Heart right ventricle (tissue), 16 donors: ENCODE measurements around the gene RBBP6. TPM values are rescaled to one million over a fixed set of nuclear protein-coding genes. Genes with fewer than 3 reads are reported as not detected.

Experiments
- ATAC-seq, 8 donors: fragments of 200-7000 bp; cut with Tn5 transposase; one replicate each; pipeline ENCODE4 v1.9.1; 2020; ENCODE audit warnings: mild to moderate bottlenecking in 8 of 8, moderate library complexity in 8 of 8, moderate number of reproducible peaks in 1 of 8
- DNase-seq, 2 donors: peaks; one replicate each; pipeline ENCODE4 v3.0.0-alpha.2; 2020
- H3K27ac ChIP-seq, 10 donors: fragments of 200-600 bp; sonication (generic) in 2 of 10; one replicate each; pipeline versions ENCODE4 v1.5.0 to v1.8.0; 2020 to 2022; ENCODE audit warnings: mild to moderate bottlenecking in 3 of 10
- H3K27me3 ChIP-seq, 7 donors: fragments of 200-600 bp; one replicate each; pipeline ENCODE4 v1.8.0; 2021 to 2022; ENCODE audit warnings: mild to moderate bottlenecking in 2 of 7
- H3K36me3 ChIP-seq, 9 donors: fragments of 200-600 bp; sonication (generic) in 1 of 9; one replicate each; pipeline versions ENCODE4 v1.5.0 to v1.8.0; 2020 to 2022; ENCODE audit warnings: mild to moderate bottlenecking in 2 of 9
- H3K4me1 ChIP-seq, 9 donors: fragments of 200-600 bp; sonication (generic) in 1 of 9; one replicate each; pipeline versions ENCODE4 v1.5.0 to v1.8.0; 2020 to 2022; ENCODE audit warnings: mild to moderate bottlenecking in 4 of 9
- H3K4me3 ChIP-seq, 10 donors: fragments of 200-600 bp; sonication (generic) in 2 of 10; one replicate each; pipeline versions ENCODE4 v1.5.0 to v1.8.0; 2020 to 2022; ENCODE audit warnings: mild to moderate bottlenecking in 7 of 10, moderate library complexity in 2 of 10
- H3K9me3 ChIP-seq, 11 donors: fragments of 200-600 bp in 10 of 11; sonication (generic) in 2 of 11; one replicate each; pipeline versions ENCODE4 v1.5.0 to v1.8.0; 2013 to 2022; ENCODE audit warnings: mild to moderate bottlenecking in 2 of 11, control low read depth in 1 of 11, moderate library complexity in 1 of 11
- WGBS, 2 donors: extraction: QIAGEN DNeasy Blood & Tissue Kit; methylation state at CpG; one replicate each; pipeline ENCODE4 v1.1.7; 2013; ENCODE audit warnings: inconsistent platforms in 1 of 2; 5-methylcytosine and 5-hydroxymethylcytosine counted together
- intact Hi-C, 10 donors: fragments of 100-400 bp; cut with DNase I; formaldehyde crosslinking; loops; one replicate each; pipeline versions ENCODE4 v1.11.1 to v1.14.2; 2022
- polyA plus RNA-seq, 2 donors: library from polyadenylated mRNA; stranded (reverse); fragments of 200-250 nt; gene quantifications; one replicate each; pipeline ENCODE4 v1.2.3, GENCODE V29; 2013
- total RNA-seq, 10 donors: library from RNA; stranded (reverse); fragmentation: NEBNext Ultra II Directional in 3 of 10; extraction: Animal tissue kit (Norgen Biotek cat#: 25700) in 3 of 10; gene quantifications; one replicate each; pipeline versions ENCODE4 v1.2.1 to v1.2.4, GENCODE V29; 2021 to 2023
- TF ChIP-seq, protein P1 (sequence below), 9 donors: fragments of 200-600 bp; sonication (generic) in 2 of 9; IDR thresholded peaks; one replicate each; pipeline versions ENCODE4 v1.5.0 to v1.8.0; 2021 to 2022; ENCODE audit warnings: antibody characterized with exemption in 9 of 9, mild to moderate bottlenecking in 5 of 9, moderate library complexity in 1 of 9
- donor health status: Arrhythmogenic right ventricular cardiomyopathy.
- donor health status: ischemic (EF 13 %, LVEDD 7.1; RV severe dilation, severe dysfunction).
- donor health status: healthy with polysubstance abuse.
- donor health status: DM: no; HTN: yes; CAD: no.
- donor health status: DM: no; HTN: no; CAD: no.
- donor health status: ischemic (EF 25% LVEDD 6.9; RV normal size, moderate dysfunction).
- donor health status: ischemic (EF 25% LVEDD 5.7; RV mildly dilated, moderate dysfunction).
- donor health status: healthy.
- donor health status: DM: yes; HTN: yes; CAD: no.
- donor health status: Ischemic cardiomyopathy.
- donor health status: ischemic (EF 35%, LVEDD 5.7; RV mildly dilated, moderate dysfunction).
- donor health status: nonischemic (EF 11% LVEDD 7.7; RV severe dilation, severe dysfunction).
- donor health status: DM: yes; HTN: yes; CAD: no.
- donor health status: PGD.
- donor health status: ischemic (EF 29% LVEDD 5.4; RV normal size, mild dysfunction).
- donor health status: nonischemic (EF 23%, LVEDD 6.1; RV moderate dilation, normal function).

Gene RBBP6
- total and polyA plus RNA-seq, 12 donors, result 18.9 to 50.3 (median 33.1) TPM

DNA sequence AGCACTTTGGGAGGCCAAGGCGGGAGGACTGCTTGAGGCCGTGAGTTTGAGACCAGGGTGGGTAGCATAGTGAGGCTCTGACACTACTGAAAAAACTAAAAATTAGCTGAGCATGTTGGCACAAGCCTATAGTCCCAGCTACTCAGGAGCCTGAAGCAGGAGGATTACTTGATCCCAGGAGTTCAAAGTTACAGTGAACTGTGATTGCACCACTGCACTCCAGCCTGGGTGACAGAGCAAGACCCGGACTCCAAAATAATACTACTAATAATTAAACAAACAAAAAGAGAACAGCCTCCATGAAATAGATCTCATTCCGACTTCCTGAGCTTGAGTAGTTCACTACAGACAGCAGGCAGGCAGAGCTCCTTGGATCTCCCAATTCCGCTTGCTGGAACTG is 2.7 kb upstream of the RBBP6 start:
- TF ChIP-seq, protein P1, sequence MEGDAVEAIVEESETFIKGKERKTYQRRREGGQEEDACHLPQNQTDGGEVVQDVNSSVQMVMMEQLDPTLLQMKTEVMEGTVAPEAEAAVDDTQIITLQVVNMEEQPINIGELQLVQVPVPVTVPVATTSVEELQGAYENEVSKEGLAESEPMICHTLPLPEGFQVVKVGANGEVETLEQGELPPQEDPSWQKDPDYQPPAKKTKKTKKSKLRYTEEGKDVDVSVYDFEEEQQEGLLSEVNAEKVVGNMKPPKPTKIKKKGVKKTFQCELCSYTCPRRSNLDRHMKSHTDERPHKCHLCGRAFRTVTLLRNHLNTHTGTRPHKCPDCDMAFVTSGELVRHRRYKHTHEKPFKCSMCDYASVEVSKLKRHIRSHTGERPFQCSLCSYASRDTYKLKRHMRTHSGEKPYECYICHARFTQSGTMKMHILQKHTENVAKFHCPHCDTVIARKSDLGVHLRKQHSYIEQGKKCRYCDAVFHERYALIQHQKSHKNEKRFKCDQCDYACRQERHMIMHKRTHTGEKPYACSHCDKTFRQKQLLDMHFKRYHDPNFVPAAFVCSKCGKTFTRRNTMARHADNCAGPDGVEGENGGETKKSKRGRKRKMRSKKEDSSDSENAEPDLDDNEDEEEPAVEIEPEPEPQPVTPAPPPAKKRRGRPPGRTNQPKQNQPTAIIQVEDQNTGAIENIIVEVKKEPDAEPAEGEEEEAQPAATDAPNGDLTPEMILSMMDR (IDR thresholded peaks at IDR 0.05), result no peak
- intact Hi-C loops, result loop anchor here in 1 of 10 donors (5.0 kb wide), 1 partner anchor 576 kb away; the partner anchor contains the start of gene LCMT1
- H3K27me3 ChIP-seq, result no peaks in the 10 kb centered on the region
- H3K36me3 ChIP-seq, result no peaks in the 10 kb centered on the region
- no peak overlapping the region for H3K27ac ChIP-seq
- no peaks in the 10 kb centered on the region for H3K9me3 ChIP-seq
- no peak overlapping the region for H3K4me3 ChIP-seq
- peaks cover 0 to 8% (median 4%) of the 10 kb centered on the region in 9 donors for H3K4me1 ChIP-seq
- ATAC-seq, result no peak
- 94 to 95% methylated on average over 5 of the region's 5 CpGs for WGBS, 2 donors
- DNase-seq, result no peak

DNA sequence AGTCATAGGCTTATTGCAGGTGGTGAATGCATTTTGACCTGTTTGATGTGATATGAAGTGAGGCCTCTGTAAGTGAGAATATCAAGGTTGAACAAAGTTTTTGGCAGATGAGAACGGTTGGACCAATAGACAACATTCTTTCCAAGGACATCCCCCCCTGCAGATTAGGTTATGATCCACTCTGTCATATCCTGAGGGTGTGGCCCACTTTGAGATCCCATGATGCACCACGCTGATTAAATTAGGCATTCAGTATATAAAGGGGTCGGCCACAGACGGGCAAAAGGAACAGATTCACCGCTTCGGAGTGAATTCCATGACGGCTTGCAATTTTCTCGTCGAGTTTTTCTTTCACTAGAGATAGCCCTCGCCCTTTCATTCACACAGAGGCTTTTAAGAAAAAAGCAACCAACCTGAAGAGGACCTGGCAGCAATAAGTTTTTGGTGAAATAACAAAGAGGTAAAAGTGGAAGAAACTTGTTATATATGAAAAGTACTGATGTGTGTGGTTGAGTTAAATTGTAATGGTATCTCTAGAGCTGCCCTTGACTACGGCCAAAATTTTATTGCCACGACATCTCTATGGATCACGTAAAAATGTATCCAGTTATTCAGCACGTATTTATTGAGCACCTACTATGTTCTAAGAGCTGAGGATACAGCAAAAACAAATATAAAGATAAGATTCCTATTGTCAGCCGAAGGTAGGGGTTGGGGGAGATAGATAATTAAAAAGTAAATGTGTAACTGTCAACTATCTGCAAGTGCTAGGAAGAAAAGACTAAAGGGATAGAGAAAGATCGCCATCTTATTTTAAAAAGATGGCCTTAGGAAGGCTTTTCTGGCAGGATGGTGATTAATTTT is 1.7 kb upstream of the RBBP6 start:
- TF ChIP-seq, protein P1 (IDR thresholded peaks at IDR 0.05), result no peak
- H3K27me3 ChIP-seq, result no peaks in the 10 kb centered on the region
- 77 to 79% methylated on average over 16 of the region's 16 CpGs for WGBS, 2 donors
- intact Hi-C loops, result loop anchor here in 1 of 10 donors (5.0 kb wide), 1 partner anchor 575 kb away; the partner anchor contains the start of gene LCMT1
- H3K4me1 ChIP-seq, result peaks cover 0 to 18% (median 13%) of the 10 kb centered on the region in 9 donors
- H3K36me3 ChIP-seq, result no peaks in the 10 kb centered on the region
- no peak for DNase-seq
- ATAC-seq, result no peak
- H3K9me3 ChIP-seq, result no peaks in the 10 kb centered on the region
- no peak overlapping the region for H3K27ac ChIP-seq
- H3K4me3 ChIP-seq, result no peak overlapping the region

DNA sequence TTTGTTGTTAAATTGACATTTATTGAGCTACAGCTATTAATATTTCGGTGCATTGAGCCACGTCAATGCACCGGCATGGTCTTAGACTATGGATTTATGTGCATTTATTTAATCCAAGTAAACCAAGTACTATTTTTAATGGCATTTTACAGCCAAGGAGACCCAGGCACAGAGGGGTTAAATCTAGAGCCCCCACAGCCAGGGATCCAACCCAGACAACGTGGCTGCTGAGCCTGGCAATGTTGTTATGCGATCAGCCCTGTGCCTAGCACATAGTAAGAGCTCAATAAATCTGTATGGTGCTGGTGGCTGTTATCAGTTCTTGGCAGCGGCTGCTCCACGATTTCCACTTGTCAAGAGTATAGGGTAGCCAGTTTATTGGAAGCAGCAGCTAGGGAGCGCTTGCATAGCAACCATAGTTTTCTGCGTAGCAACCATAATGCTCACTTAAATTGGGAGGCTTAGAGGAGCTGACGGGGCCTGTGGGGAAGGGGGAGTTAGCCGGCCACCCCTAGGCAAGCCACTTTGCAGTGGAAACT is 541 bp upstream of the RBBP6 start:
- intact Hi-C loops, result loop anchor here in 1 of 10 donors (5.0 kb wide), 1 partner anchor 573 kb away; the partner anchor contains the start of gene LCMT1
- H3K36me3 ChIP-seq, result peaks cover 0 to 2% (median 0%) of the 10 kb centered on the region in 9 donors
- ATAC-seq (peak; percentile 27 to 66 (median 52)), DNase-seq (no peak)
- H3K4me3 ChIP-seq, result peak overlapping the region; percentile 61 to 97 (median 82)
- H3K4me1 ChIP-seq, result peaks cover 3 to 29% (median 25%) of the 10 kb centered on the region in 9 donors
- 19 to 20% methylated on average over 11 of the region's 11 CpGs for WGBS, 2 donors
- H3K9me3 ChIP-seq, result no peaks in the 10 kb centered on the region
- no peaks in the 10 kb centered on the region for H3K27me3 ChIP-seq
- TF ChIP-seq, protein P1 (IDR thresholded peaks at IDR 0.05), result peak in 1 of 9 donors; percentile 23
- peak overlapping the region in 9 of 10 donors; percentile 95 to 100 (median 100) for H3K27ac ChIP-seq

DNA sequence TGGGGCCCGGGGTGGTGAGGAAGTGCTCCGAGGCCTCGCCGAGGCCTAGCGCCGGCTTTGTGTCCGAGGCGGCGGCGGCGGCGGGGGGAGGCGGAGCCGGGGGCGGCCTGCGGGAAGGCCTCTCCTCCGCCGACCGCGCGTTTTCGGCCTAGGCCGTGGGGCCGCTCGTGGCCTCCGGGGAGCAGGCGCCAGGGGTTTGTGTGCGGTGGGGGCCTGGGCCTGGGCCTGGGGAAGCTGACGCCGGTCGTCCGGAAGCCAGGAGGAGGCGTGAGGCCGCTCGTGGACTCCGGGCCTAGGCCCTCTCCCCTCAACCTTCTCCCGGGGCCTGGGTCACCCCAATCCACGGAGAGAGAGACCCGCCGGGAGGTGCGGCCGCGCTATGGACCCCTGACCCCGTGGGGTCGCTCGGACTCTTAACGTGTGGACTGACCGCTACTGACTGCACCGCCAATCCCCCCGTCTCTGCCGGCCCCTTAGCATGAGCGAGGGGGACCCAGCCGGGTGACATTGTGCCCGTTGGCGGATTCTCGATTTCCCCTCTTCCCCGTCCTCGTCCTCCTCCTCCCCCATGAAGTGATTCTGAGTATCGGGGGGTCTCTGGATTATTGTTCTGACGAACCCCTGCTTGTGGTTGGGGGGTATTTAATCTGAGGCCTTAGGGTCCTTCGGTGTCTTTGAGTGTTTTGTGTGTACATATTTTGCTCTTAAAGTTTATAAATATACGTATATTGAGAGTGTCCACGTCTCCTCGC is 660 bp downstream of the RBBP6 start:
- Histone ChIP-seq H3K9me3 (no peaks in the 10 kb centered on the region), H3K27me3 (no peaks in the 10 kb centered on the region), H3K4me3 (peak overlapping the region; percentile 61 to 97 (median 82)), H3K27ac (peak overlapping the region; percentile 95 to 100 (median 100)), H3K4me1 (peaks cover 3 to 41% (median 36%) of the 10 kb centered on the region in 9 donors), H3K36me3 (peaks cover 0 to 11% (median 0%) of the 10 kb centered on the region in 9 donors)
- TF ChIP-seq, protein P1 (IDR thresholded peaks at IDR 0.05), result no peak
- WGBS, 2 donors, result 0 to 1% methylated on average over 60 to 64 of the region's 64 CpGs
- intact Hi-C loops, result loop anchor here in 2 of 10 donors (5.0 to 10.0 kb wide), 3 partner anchors 192 to 715 kb away; partner anchors contain the start of genes LCMT1 (in 1 of the 2) and ZKSCAN2 (in 1 of the 2)
- ATAC-seq (peak; percentile 35 to 79 (median 60)), DNase-seq (peak; percentile 53 to 69)
